Adrenal gland (tissue), 12 donors: Measurements from ENCODE around the gene IL1R2. TPM values are rescaled to one million over a fixed set of nuclear protein-coding genes. Genes with fewer than 3 reads are reported as not detected.
A peak's percentile ranks its signal among the peaks of the same experiment; 100 is the strongest.
"Not testable (repeated sequence)": the region's sequence is repeated elsewhere in the genome, so short reads cannot be mapped to it uniquely, and the experiment has no call there.

Source experiments
- DNase-seq, 7 donors: peaks; one replicate each; pipeline ENCODE4 v3.0.0-alpha.2; 2019 to 2020
- H3K27ac ChIP-seq, 5 donors: fragments of 200-600 bp; sonication (generic) in 4 of 5; 1 replicate in 3 of 5; 2 replicates in 2 of 5; pipeline versions ENCODE4 v1.5.1 to v1.8.0; 2016 to 2020; ENCODE audit warnings: mild to moderate bottlenecking in 1 of 5
- H3K27me3 ChIP-seq: fragments of 200-600 bp; 2 replicates; pipeline ENCODE4 v1.8.0; 2021
- H3K36me3 ChIP-seq, 2 donors: fragments of 200-600 bp; replicated peaks in 1 of 2; 1 replicate in 1 of 2; 2 replicates in 1 of 2; pipeline versions ENCODE4 v1.5.1 to v1.8.0; 2018 to 2022
- H3K4me1 ChIP-seq, 2 donors: fragments of 200-600 bp; replicated peaks in 1 of 2; 1 replicate in 1 of 2; 2 replicates in 1 of 2; pipeline versions ENCODE4 v1.5.1 to v1.8.0; 2018 to 2021
- H3K4me3 ChIP-seq, 4 donors: fragments of 200-600 bp; sonication (generic) in 3 of 4; one replicate each; pipeline ENCODE4 v1.5.1; 2016 to 2018
- H3K9me3 ChIP-seq, 3 donors: fragments of 200-600 bp; sonication (generic) in 1 of 3; replicated peaks in 1 of 3; 1 replicate in 2 of 3; 2 replicates in 1 of 3; pipeline versions ENCODE4 v1.5.1 to v1.8.0; 2016 to 2021
- POLR2A ChIP-seq, 2 donors: fragments of 450-650 bp; IDR thresholded peaks; one replicate each; pipeline ENCODE4 v1.6.1; 2017; ENCODE audit warnings: antibody characterized with exemption in 2 of 2, mild to moderate bottlenecking in 2 of 2, moderate library complexity in 1 of 2
- WGBS, 4 donors: extraction: QIAGEN DNeasy Blood & Tissue Kit in 2 of 4; methylation state at CpG; one replicate each; pipeline versions ENCODE4 v1.1.5 to v1.1.7; 2013 to 2017; 5-methylcytosine and 5-hydroxymethylcytosine counted together
- intact Hi-C, 2 donors: fragments of 100-400 bp; cut with DNase I; formaldehyde crosslinking; loops; one replicate each; pipeline versions ENCODE4 v1.14.1 to v1.15.0; 2022 to 2023
- polyA plus RNA-seq, 3 donors: library from polyadenylated mRNA; stranded (reverse); fragments of 200-250 nt in 2 of 3; fragments of 350-450 nt in 1 of 3; fragmentation: Illumina TruSeq in 1 of 3; extraction: RNeasy Lipid Tissue Mini Kit (QIAGEN cat#74804) in 1 of 3; gene quantifications; one replicate each; pipeline ENCODE4 v1.2.3, GENCODE V29; 2013 to 2014
- total RNA-seq, 9 donors: library from RNA; depleted of rRNA in 4 of 9; stranded (reverse); fragments of >200 nt in 4 of 9; fragments of 120-200 nt in 1 of 9; fragmentation: NEBNext Ultra II Directional in 1 of 9; extraction: Animal tissue kit (Norgen Biotek cat#: 25700) in 1 of 9; gene quantifications; one replicate each; pipeline versions ENCODE4 v1.1.0 to v1.2.4, GENCODE V29; 2013 to 2023
- TF ChIP-seq, protein P1 (sequence below), 6 experiments: fragments of 450-650 bp in 4 of 6; fragments of 200-600 bp in 2 of 6; sonication (generic) in 1 of 6; IDR thresholded peaks; 1 replicate in 5 of 6; 2 replicates in 1 of 6; pipeline versions ENCODE4 v1.5.1 to v1.8.0; 2016 to 2021; ENCODE audit warnings: antibody characterized with exemption in 6 of 6, mild to moderate bottlenecking in 2 of 6, moderate library complexity in 1 of 6
- donor health status: healthy with polysubstance abuse.
- donor health status: Bipolar disorder and iron deficiency.
- donor health status: DM: yes; HTN: yes; CAD: no.
- donor health status: DM: no; HTN: no; CAD: no.
- donor health status: DM: no; HTN: no; CAD: no.
- donor health status: DM: yes; HTN: yes; CAD: no.

IL1R2 gene
- total and polyA plus RNA-seq, 12 donors: 4.5 to 26.0 (median 12.2) TPM

DNA sequence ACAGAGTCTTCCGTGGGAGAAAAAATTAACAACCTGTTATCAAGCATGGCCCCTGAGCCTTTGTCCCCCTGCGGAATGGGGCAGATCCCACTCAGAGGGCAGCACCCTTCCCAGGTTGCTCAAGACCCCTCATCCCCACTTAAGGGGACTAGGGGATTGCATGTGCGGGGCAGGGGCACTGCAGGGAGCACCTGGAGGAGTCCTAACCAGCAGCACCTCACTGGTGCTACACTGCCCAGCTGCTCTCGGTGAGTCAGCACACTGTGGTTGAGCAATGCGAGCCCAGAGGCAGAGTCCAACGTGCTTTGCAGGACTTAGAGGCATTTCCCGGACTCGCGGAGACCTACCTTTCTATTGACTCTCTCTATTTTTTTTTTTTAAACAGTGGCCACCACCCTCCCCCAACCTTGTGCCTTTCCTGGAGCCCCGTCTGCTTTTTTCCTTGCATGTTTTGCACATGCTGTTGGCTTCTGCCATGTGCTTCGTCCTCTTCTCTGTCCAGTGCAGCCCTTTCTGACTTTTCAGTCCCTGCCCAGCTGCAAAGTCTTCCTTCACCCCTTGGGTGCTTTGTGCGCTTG lies 74.0 kb downstream of the IL1R2 start:
- intact Hi-C loops: loop anchor here in 1 of 2 donors (5.0 kb wide), 2 partner anchors 33 to 172 kb away; no protein-coding TSS in a partner anchor
- H3K4me3 ChIP-seq: peak overlapping the region in 1 of 4 donors; percentile 5
- no peak for TF ChIP-seq POLR2A (IDR thresholded peaks at IDR 0.05)
- TF ChIP-seq, protein P1, sequence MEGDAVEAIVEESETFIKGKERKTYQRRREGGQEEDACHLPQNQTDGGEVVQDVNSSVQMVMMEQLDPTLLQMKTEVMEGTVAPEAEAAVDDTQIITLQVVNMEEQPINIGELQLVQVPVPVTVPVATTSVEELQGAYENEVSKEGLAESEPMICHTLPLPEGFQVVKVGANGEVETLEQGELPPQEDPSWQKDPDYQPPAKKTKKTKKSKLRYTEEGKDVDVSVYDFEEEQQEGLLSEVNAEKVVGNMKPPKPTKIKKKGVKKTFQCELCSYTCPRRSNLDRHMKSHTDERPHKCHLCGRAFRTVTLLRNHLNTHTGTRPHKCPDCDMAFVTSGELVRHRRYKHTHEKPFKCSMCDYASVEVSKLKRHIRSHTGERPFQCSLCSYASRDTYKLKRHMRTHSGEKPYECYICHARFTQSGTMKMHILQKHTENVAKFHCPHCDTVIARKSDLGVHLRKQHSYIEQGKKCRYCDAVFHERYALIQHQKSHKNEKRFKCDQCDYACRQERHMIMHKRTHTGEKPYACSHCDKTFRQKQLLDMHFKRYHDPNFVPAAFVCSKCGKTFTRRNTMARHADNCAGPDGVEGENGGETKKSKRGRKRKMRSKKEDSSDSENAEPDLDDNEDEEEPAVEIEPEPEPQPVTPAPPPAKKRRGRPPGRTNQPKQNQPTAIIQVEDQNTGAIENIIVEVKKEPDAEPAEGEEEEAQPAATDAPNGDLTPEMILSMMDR (IDR thresholded peaks at IDR 0.05): no peak
- H3K27me3 ChIP-seq: no peaks in the 10 kb centered on the region
- H3K9me3 ChIP-seq: peaks cover 0 to 5% (median 0%) of the 10 kb centered on the region in 3 donors
- WGBS, 4 donors: 81 to 87% (median 83%) methylated on average over 11 to 12 of the region's 12 CpGs
- DNase-seq: peak in 3 of 7 donors; percentile 46 to 68 (median 57)
- peak overlapping the region; percentile 89 to 98 (median 95) for H3K27ac ChIP-seq
- peaks cover 52 to 63% of the 10 kb centered on the region in 2 donors for H3K4me1 ChIP-seq
- no peaks in the 10 kb centered on the region for H3K36me3 ChIP-seq

DNA sequence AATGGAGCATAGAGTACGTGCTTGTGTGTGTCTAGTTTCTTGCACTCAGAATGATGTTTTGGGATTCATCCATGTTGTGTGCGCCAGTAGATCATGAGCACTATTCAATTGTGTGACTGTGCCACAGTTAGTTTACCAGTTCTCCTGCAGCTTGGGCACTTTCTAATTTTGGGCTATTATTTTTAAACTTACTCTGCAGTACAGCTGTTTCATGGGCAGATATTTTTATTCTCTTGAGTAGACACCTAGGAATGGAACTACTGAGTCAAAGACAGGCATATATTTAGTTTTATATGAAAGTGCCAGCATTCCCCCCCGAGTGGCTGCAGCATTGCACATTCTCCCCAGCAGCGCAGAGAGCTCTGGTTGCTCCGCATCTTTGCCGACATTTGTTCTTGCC lies 74.8 kb downstream of the IL1R2 start:
- no peak for DNase-seq
- WGBS, 4 donors: 48 to 95% (median 67%) methylated on average over 6 of the region's 6 CpGs
- intact Hi-C loops: loop anchor here in 1 of 2 donors (5.0 kb wide), 2 partner anchors 34 to 171 kb away; no protein-coding TSS in a partner anchor
- Histone ChIP-seq H3K36me3 (no peaks in the 10 kb centered on the region), H3K4me1 (peaks cover 58 to 62% of the 10 kb centered on the region in 2 donors), H3K4me3 (no peak overlapping the region), H3K27ac (no peak overlapping the region), H3K27me3 (no peaks in the 10 kb centered on the region), H3K9me3 (peaks cover 0 to 5% (median 0%) of the 10 kb centered on the region in 3 donors)
- TF ChIP-seq, protein P1 (IDR thresholded peaks at IDR 0.05): no peak
- no peak for TF ChIP-seq POLR2A (IDR thresholded peaks at IDR 0.05)

DNA sequence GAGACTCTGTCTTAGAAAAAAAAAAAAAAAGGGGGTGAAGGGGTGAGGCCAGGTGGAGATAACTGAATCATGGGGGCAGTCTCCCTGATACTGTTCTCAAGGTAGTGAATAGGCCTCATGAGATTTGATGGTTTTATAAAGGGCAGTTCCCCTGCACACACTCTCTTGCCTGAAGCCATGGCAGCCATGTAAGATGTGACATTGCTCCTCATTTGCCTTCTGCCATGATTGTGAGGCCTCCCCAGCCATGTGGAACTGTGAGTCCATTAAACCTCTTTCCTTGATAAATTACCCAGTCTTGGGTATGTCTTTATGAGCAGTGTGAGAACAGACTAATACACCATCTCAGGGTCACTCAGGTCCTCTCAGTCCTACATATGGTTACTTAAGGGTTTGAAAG lies 76.4 kb downstream of the IL1R2 start:
- H3K27me3 ChIP-seq, H3K36me3 ChIP-seq, H3K9me3 ChIP-seq, H3K4me3 ChIP-seq, DNase-seq, H3K27ac ChIP-seq: not testable (repeated sequence)
- intact Hi-C loops: loop anchor here in 1 of 2 donors (5.0 kb wide), 2 partner anchors 36 to 169 kb away; no protein-coding TSS in a partner anchor
- peaks cover 46 to 48% of the 10 kb centered on the region in 2 donors for H3K4me1 ChIP-seq

DNA sequence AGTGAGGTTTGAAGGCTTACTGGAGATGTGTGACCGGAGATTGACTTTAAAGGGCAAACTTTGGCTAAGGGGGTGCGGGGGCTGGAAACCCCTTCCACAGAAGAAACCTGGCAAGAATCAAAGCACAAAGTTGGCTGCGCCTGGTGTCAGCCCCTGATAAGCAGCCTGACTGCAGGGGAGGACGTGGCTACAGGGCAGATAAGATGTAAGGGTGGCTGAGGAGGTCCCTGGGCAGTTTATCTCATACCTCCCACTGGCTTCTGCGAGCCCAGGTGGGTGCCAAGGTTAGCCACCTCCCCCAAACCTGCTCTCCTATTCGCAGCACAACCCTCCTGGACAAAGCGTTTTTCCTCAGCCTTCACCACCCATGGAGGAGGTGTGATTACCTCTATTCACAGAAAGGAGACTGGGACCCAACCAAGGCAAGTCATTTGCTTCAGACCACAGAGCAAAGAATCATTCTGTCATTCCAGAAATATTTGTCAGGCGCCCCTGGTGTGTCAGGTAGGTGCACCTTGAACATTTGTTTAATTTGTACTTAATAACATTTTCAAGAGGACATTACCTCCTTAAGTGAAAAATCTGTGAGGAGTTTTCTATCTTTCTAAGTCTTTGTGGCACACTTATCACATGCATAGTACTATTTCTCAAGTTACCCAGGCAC lies 77.7 kb downstream of the IL1R2 start:
- WGBS, 4 donors: 72 to 84% (median 79%) methylated on average over 7 to 8 of the region's 8 CpGs
- intact Hi-C loops: loop anchor here in 1 of 2 donors (5.0 kb wide), 2 partner anchors 37 to 168 kb away; no protein-coding TSS in a partner anchor
- no peak for DNase-seq
- peak overlapping the region; percentile 55 to 89 (median 83) for H3K27ac ChIP-seq
- no peak for TF ChIP-seq POLR2A (IDR thresholded peaks at IDR 0.05)
- H3K4me1 ChIP-seq: peaks cover 33 to 36% of the 10 kb centered on the region in 2 donors
- H3K9me3 ChIP-seq: peaks cover 0 to 5% (median 0%) of the 10 kb centered on the region in 3 donors
- no peaks in the 10 kb centered on the region for H3K27me3 ChIP-seq
- H3K36me3 ChIP-seq: no peaks in the 10 kb centered on the region
- H3K4me3 ChIP-seq: no peak overlapping the region

DNA sequence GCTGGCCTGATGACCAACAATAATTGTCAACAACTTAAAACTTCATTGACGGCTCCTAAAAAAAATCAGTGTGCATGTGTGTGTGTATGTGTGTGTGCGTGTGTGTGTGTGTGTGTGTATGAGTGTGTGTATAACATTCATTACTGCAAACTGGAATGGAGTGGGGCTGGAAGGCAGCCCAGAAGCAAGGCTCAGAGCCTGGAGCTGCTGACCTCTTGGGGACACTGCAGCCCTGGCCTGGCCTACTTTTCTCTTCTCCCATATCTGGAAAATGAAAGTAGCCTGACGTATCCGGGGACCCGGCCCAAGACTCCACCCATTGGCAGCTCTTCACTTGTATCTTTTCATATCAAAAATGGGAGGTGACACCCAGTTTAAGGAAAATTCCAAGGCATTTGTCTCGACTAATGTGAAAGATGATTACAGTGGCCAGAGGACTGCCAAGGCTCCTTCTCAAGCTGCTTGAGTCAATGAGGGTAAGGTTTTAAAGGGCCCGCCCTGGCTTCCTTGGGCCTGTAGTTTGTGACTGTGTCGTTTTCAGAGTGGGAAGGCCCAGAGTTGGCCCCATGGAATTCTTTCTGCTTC lies 78.4 kb downstream of the IL1R2 start:
- no peaks in the 10 kb centered on the region for H3K27me3 ChIP-seq
- H3K4me1 ChIP-seq: peaks cover 26 to 29% of the 10 kb centered on the region in 2 donors
- intact Hi-C loops: no loop called here
- TF ChIP-seq POLR2A (IDR thresholded peaks at IDR 0.05): peak in 1 of 2 donors; percentile 55
- TF ChIP-seq, protein P1 (IDR thresholded peaks at IDR 0.05): peak in 3 of 6 experiments; percentile 8 to 27 (median 9)
- H3K27ac ChIP-seq: peak overlapping the region; percentile 82 to 94 (median 89)
- H3K9me3 ChIP-seq: peaks cover 0 to 5% (median 0%) of the 10 kb centered on the region in 3 donors
- DNase-seq: peak; percentile 89 to 98 (median 97)
- H3K36me3 ChIP-seq: no peaks in the 10 kb centered on the region
- peak overlapping the region in 1 of 4 donors; percentile 31 for H3K4me3 ChIP-seq
- 13 to 27% (median 24%) methylated on average over 8 of the region's 8 CpGs for WGBS, 4 donors
